GM20431 (cell line): ENCODE measurements around the gene CALML3.

Experiments used
- in situ Hi-C: fragments of 300-500 bp; cut with MseI, MboI; formaldehyde crosslinking; loops from one replicate; pipeline ENCODE4 v1.15.0; 2020; ENCODE audit warnings: low sequenced_read_pairs; ENCODE audit not compliant: unreplicated experiment

The CALML3 gene

GRCh38 chr10:5504146-5505072, 20.4 kb upstream of the CALML3 start:
- in situ Hi-C loops, result no loop called here

GRCh38 chr10:5506246-5506645, 18.5 kb upstream of the CALML3 start:
- in situ Hi-C loops, result no loop called here

- in situ Hi-C loops, result no loop called here
These were observed 17.8 kb upstream of the CALML3 start for GRCh38 chr10:5506751-5507648.

GRCh38 chr10:5507649-5508131, 17.1 kb upstream of the CALML3 start:
- in situ Hi-C loops, result no loop called here

- in situ Hi-C loops, result no loop called here
These were observed 16.6 kb upstream of the CALML3 start for GRCh38 chr10:5508161-5508604.

GRCh38 chr10:5508786-5509185, 16.0 kb upstream of the CALML3 start:
- in situ Hi-C loops, result no loop called here

- in situ Hi-C loops, result no loop called here
These were observed 15.5 kb upstream of the CALML3 start for GRCh38 chr10:5509236-5509635.

GRCh38 chr10:5509691-5510090, 15.1 kb upstream of the CALML3 start:
- in situ Hi-C loops, result no loop called here

GRCh38 chr10:5510281-5511072, 14.3 kb upstream of the CALML3 start:
- in situ Hi-C loops, result no loop called here

GRCh38 chr10:5511231-5511884, 13.4 kb upstream of the CALML3 start:
- in situ Hi-C loops, result no loop called here

- in situ Hi-C loops, result no loop called here
These were observed 12.9 kb upstream of the CALML3 start for GRCh38 chr10:5511885-5512280.

GRCh38 chr10:5512331-5512730, 12.4 kb upstream of the CALML3 start:
- in situ Hi-C loops, result no loop called here

GRCh38 chr10:5512881-5513612, 11.7 kb upstream of the CALML3 start:
- in situ Hi-C loops, result no loop called here

- in situ Hi-C loops, result no loop called here
These were observed 10.4 kb upstream of the CALML3 start for GRCh38 chr10:5514226-5514850.

- in situ Hi-C loops, result no loop called here
These were observed 8.6 kb upstream of the CALML3 start for GRCh38 chr10:5515948-5516761.

GRCh38 chr10:5517546-5517945, 7.2 kb upstream of the CALML3 start:
- in situ Hi-C loops, result no loop called here

- in situ Hi-C loops, result no loop called here
These were observed 6.6 kb upstream of the CALML3 start for GRCh38 chr10:5518143-5518542.

GRCh38 chr10:5519054-5519453, 5.7 kb upstream of the CALML3 start:
- in situ Hi-C loops, result no loop called here
